ENCODE results near the gene PDHB. TPM values are rescaled to one million over a fixed set of nuclear protein-coding genes. Genes with fewer than 3 reads are reported as not detected.

The PDHB gene
- total RNA-seq, 1 donor from 2014 or later = 67.6 TPM

GRCh38 chr3:58463181-58463941, 29.7 kb upstream of the PDHB start:
- Mint-ChIP-seq H3K9me3 (ENCODE audit: unreplicated experiment) (no peaks in the 10 kb centered on the region), H3K4me1 (ENCODE audit: low read depth, unreplicated experiment) (peaks cover 2% of the 10 kb centered on the region), H3K36me3 (ENCODE audit: unreplicated experiment) (no peaks in the 10 kb centered on the region), H3K4me3 (ENCODE audit: unreplicated experiment) (peak overlapping the region; percentile 12), H3K27me3 (ENCODE audit: unreplicated experiment) (no peaks in the 10 kb centered on the region), H3K27ac (ENCODE audit: unreplicated experiment) (peak overlapping the region; percentile 49)
- TF ChIP-seq, protein P1, sequence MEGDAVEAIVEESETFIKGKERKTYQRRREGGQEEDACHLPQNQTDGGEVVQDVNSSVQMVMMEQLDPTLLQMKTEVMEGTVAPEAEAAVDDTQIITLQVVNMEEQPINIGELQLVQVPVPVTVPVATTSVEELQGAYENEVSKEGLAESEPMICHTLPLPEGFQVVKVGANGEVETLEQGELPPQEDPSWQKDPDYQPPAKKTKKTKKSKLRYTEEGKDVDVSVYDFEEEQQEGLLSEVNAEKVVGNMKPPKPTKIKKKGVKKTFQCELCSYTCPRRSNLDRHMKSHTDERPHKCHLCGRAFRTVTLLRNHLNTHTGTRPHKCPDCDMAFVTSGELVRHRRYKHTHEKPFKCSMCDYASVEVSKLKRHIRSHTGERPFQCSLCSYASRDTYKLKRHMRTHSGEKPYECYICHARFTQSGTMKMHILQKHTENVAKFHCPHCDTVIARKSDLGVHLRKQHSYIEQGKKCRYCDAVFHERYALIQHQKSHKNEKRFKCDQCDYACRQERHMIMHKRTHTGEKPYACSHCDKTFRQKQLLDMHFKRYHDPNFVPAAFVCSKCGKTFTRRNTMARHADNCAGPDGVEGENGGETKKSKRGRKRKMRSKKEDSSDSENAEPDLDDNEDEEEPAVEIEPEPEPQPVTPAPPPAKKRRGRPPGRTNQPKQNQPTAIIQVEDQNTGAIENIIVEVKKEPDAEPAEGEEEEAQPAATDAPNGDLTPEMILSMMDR (IDR thresholded peaks at IDR 0.05; ENCODE audit: partially characterized antibody, unreplicated experiment) = peak; percentile 86
- DNase-seq = peak; percentile 80

GRCh38 chr3:58462829-58463180, 29.2 kb upstream of the PDHB start:
- TF ChIP-seq, protein P1 (IDR thresholded peaks at IDR 0.05; ENCODE audit: partially characterized antibody, unreplicated experiment) = no peak
- Mint-ChIP-seq H3K36me3 (ENCODE audit: unreplicated experiment) (no peaks in the 10 kb centered on the region), H3K4me3 (ENCODE audit: unreplicated experiment) (no peak overlapping the region), H3K27ac (ENCODE audit: unreplicated experiment) (peak overlapping the region; percentile 49), H3K27me3 (ENCODE audit: unreplicated experiment) (peaks cover 1% of the 10 kb centered on the region), H3K9me3 (ENCODE audit: unreplicated experiment) (no peaks in the 10 kb centered on the region), H3K4me1 (ENCODE audit: low read depth, unreplicated experiment) (peaks cover 2% of the 10 kb centered on the region)
- DNase-seq = no peak

DNA sequence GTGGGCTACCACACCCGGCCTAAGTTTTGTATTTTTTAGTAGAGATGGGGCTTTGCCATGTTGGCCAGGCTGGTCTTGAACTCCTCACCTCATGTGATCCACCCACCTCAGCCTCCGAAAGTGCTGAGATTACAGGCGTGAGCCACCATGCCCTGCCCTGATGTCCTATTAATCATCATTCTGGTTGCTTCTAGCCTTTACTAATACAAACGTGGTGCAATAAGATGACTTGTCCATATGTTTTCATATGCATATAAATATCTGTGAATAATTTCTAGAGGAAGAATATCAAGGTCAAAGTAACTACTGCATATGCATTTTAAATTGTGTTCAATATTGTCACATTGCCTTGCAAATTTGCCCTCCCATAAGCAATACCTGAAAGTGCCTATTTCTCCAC, 25.5 kb upstream of the PDHB start:
- peaks cover 1% of the 10 kb centered on the region for H3K27me3 Mint-ChIP-seq (ENCODE audit: unreplicated experiment)

DNA sequence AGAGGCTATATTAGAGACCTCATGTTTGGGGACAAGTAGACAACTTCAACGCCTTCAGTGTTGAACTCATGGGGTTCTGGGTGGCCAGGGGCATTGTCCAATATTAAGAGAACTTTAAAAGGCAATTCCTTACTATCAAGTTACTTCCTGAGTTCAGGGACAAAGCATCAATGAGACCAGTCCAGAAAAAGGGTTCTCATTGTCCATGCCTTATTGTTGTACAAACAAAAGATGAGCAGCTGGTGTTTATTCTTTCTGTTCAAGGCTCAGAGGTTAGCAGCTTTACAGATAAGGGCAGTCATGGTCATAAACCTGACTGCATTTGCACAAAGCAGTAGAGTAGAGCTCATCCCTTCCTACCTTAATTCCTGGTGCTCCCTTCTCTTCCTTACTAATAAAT, 18.5 kb upstream of the PDHB start:
- Mint-ChIP-seq H3K36me3 (ENCODE audit: unreplicated experiment) (peaks cover 15% of the 10 kb centered on the region), H3K27ac (ENCODE audit: unreplicated experiment) (no peak overlapping the region), H3K27me3 (ENCODE audit: unreplicated experiment) (peaks cover 2% of the 10 kb centered on the region), H3K9me3 (ENCODE audit: unreplicated experiment) (no peaks in the 10 kb centered on the region), H3K4me1 (ENCODE audit: low read depth, unreplicated experiment) (no peaks in the 10 kb centered on the region), H3K4me3 (ENCODE audit: unreplicated experiment) (no peak overlapping the region)
- DNase-seq = no peak
- TF ChIP-seq, protein P1 (IDR thresholded peaks at IDR 0.05; ENCODE audit: partially characterized antibody, unreplicated experiment) = no peak

More for the DNA sequence above, 25.5 kb upstream of the PDHB start:
- TF ChIP-seq, protein P1 (IDR thresholded peaks at IDR 0.05; ENCODE audit: partially characterized antibody, unreplicated experiment) = no peak
- H3K27ac Mint-ChIP-seq (ENCODE audit: unreplicated experiment) = no peak overlapping the region
- H3K9me3 Mint-ChIP-seq (ENCODE audit: unreplicated experiment) = no peaks in the 10 kb centered on the region
- DNase-seq = no peak
- peaks cover 2% of the 10 kb centered on the region for H3K4me1 Mint-ChIP-seq (ENCODE audit: low read depth, unreplicated experiment)
- no peak overlapping the region for H3K4me3 Mint-ChIP-seq (ENCODE audit: unreplicated experiment)
- peaks cover 5% of the 10 kb centered on the region for H3K36me3 Mint-ChIP-seq (ENCODE audit: unreplicated experiment)
